HCT116 (cell line): ENCODE measurements around the gene TMEM132D. TPM values are rescaled to one million over a fixed set of nuclear protein-coding genes. Genes with fewer than 3 reads are reported as not detected.

Experiments used
- ATAC-seq: fragments of 200-7000 bp; cut with Tn5 transposase; 2 replicates; pipeline ENCODE4 v1.9.1; 2020; ENCODE audit warnings: mild to moderate bottlenecking, moderate library complexity
- BruUV-seq: library from RNA; stranded (reverse); fragments of 400-500 nt; replicated peaks from 2 replicates; lab custom pipeline; 2021; lab: Mats Ljungman, UMichigan
- CTCF ChIA-PET: fragments of 300-600 bp; sonication (Branson Sonifier 250); formaldehyde crosslinking; loops from one replicate; lab custom pipeline; 2021; ENCODE audit warnings: antibody characterized with exemption; lab: Charles Lee
- POLR2A ChIA-PET: fragments of 300-600, 350-600 bp; sonication (Branson Sonifier 250); formaldehyde crosslinking; loops from one replicate; lab custom pipeline; 2021; ENCODE audit warnings: antibody characterized with exemption; lab: Charles Lee
- RAD21 ChIA-PET, 2 experiments: fragments of 300-600 bp; sonication (Branson Sonifier 250); formaldehyde crosslinking; loops; one replicate each; lab custom pipeline; 2023; ENCODE audit warnings: low total read pairs in 2 of 2; ENCODE audit not compliant: uncharacterized antibody in 2 of 2, unreplicated experiment in 2 of 2, low non-redundant PET in 1 of 2; lab: Charles Lee
- DNase-seq: peaks from one replicate; pipeline ENCODE4 v3.0.0-alpha.2; 2010; ENCODE audit warnings: low read depth, low spot score
- H2AFZ ChIP-seq: fragments of 200-600 bp; shearing (Covaris generic), sonication (generic); 2 replicates; pipeline ENCODE4 v1.6.1; 2017; ENCODE audit warnings: low read depth, mixed run types, mixed read lengths, antibody characterized with exemption, low read length; ENCODE audit not compliant: poor library complexity, severe bottlenecking
- H3K27ac ChIP-seq: 2 replicates; pipeline ENCODE4 v1.5.1; 2012; ENCODE audit warnings: low read depth, low read length
- H3K27me3 ChIP-seq: fragments of 200-600 bp; sonication (generic); 2 replicates; pipeline ENCODE4 v1.6.1; 2016; ENCODE audit warnings: mixed run types, low read length, mixed read lengths; ENCODE audit not compliant: insufficient read depth
- H3K36me3 ChIP-seq, 2 experiments: fragments of 200-500 bp in 1 of 2; fragments of 200-600 bp in 1 of 2; sonication (Bioruptor generic) in 1 of 2; sonication (generic) in 1 of 2; 2 replicates each; pipeline versions ENCODE4 v1.5.1 to v1.6.1; 2014 to 2016; ENCODE audit warnings: low read length in 2 of 2, inconsistent platforms in 1 of 2, mixed read lengths in 1 of 2, mixed run types in 1 of 2; ENCODE audit not compliant: insufficient read depth in 2 of 2, control insufficient read depth in 1 of 2
- H3K4me1 ChIP-seq, 2 experiments: fragments of 200-600 bp in 1 of 2; sonication (generic) in 1 of 2; 2 replicates each; pipeline versions ENCODE4 v1.5.1 to v1.6.1; 2012 to 2017; ENCODE audit warnings: low read length in 2 of 2, inconsistent platforms in 1 of 2, mild to moderate bottlenecking in 1 of 2, mixed read lengths in 1 of 2, mixed run types in 1 of 2, moderate library complexity in 1 of 2; ENCODE audit not compliant: insufficient read depth in 2 of 2, control insufficient read depth in 1 of 2
- H3K4me2 ChIP-seq: fragments of 200-600 bp; sonication (generic); 2 replicates; pipeline ENCODE4 v1.6.1; 2017; ENCODE audit warnings: mixed run types, low read length, mixed read lengths
- H3K4me3 ChIP-seq, 2 experiments: fragments of 200-600 bp in 1 of 2; sonication (generic) in 1 of 2; replicated peaks in 1 of 2; 2 replicates each; pipeline ENCODE4 v1.5.1; 2011 to 2016; ENCODE audit warnings: low read length in 2 of 2, control low read depth in 1 of 2, low read depth in 1 of 2, mild to moderate bottlenecking in 1 of 2, mixed read lengths in 1 of 2, mixed run types in 1 of 2
- H3K79me2 ChIP-seq: fragments of 200-600 bp; sonication (generic); 2 replicates; pipeline ENCODE4 v1.6.1; 2017; ENCODE audit warnings: mild to moderate bottlenecking, mixed run types, low read length, moderate library complexity, mixed read lengths; ENCODE audit not compliant: insufficient read depth
- H3K9ac ChIP-seq: fragments of 200-600 bp; sonication (generic); 2 replicates; pipeline ENCODE4 v1.6.1; 2016; ENCODE audit warnings: low read length, mixed read lengths
- H3K9me2 ChIP-seq: fragments of 200-600 bp; sonication (generic), shearing (Covaris generic); 2 replicates; pipeline ENCODE4 v1.6.1; 2017; ENCODE audit warnings: mixed run types, mild to moderate bottlenecking, moderate library complexity; ENCODE audit not compliant: insufficient read depth
- H3K9me3 ChIP-seq, 2 experiments: fragments of 200-500 bp in 1 of 2; fragments of 200-600 bp in 1 of 2; sonication (Bioruptor generic) in 1 of 2; sonication (generic) in 1 of 2; 2 replicates each; pipeline ENCODE4 v1.6.1; 2014 to 2017; ENCODE audit warnings: low read length in 2 of 2, mixed read lengths in 2 of 2, inconsistent platforms in 1 of 2, low read depth in 1 of 2, mild to moderate bottlenecking in 1 of 2, mixed run types in 1 of 2, moderate library complexity in 1 of 2; ENCODE audit not compliant: control insufficient read depth in 1 of 2, insufficient read depth in 1 of 2
- H4K20me1 ChIP-seq: fragments of 200-600 bp; sonication (generic), shearing (Covaris generic); 2 replicates; pipeline ENCODE4 v1.6.1; 2017; ENCODE audit warnings: mixed run types, mild to moderate bottlenecking, moderate library complexity; ENCODE audit not compliant: insufficient read depth
- CBX3 ChIP-seq: IDR thresholded peaks from 2 replicates; pipeline ENCODE4 v1.6.1; 2012; ENCODE audit warnings: low read depth
- ELF1 ChIP-seq: IDR thresholded peaks from 2 replicates; pipeline ENCODE4 v1.6.1; 2012; ENCODE audit warnings: low read depth, borderline replicate concordance
- EZH2phosphoT487 ChIP-seq: fragments of 200-600 bp; IDR thresholded peaks from 2 replicates; pipeline ENCODE4 v1.6.1; 2018; ENCODE audit warnings: antibody characterized with exemption, borderline replicate concordance
- POLR2AphosphoS5 ChIP-seq: IDR thresholded peaks from 2 replicates; pipeline ENCODE4 v1.6.1; 2011; ENCODE audit warnings: mild to moderate bottlenecking, low read depth, low read length, moderate library complexity
- SP1 ChIP-seq: IDR thresholded peaks from 2 replicates; pipeline ENCODE4 v1.6.1; 2012; ENCODE audit warnings: low read depth
- SRF ChIP-seq: IDR thresholded peaks from 2 replicates; pipeline ENCODE4 v1.6.1; 2012; ENCODE audit warnings: low read depth
- TCF7L2 ChIP-seq: IDR thresholded peaks from 2 replicates; pipeline ENCODE4 v1.7.0; 2011; ENCODE audit warnings: borderline replicate concordance, inconsistent platforms; ENCODE audit not compliant: insufficient read depth, insufficient read length; ENCODE audit errors: extremely low read depth
- YY1 ChIP-seq: IDR thresholded peaks from 2 replicates; pipeline ENCODE4 v1.6.1; 2011; ENCODE audit warnings: low read length, low read depth, moderate library complexity, mild to moderate bottlenecking; ENCODE audit not compliant: insufficient replicate concordance; ENCODE audit errors: extremely low read depth
- ZFX ChIP-seq: fragments of 450-650 bp; IDR thresholded peaks from 2 replicates; pipeline ENCODE4 v1.6.1; 2017
- intact Hi-C: fragments of 100-400 bp; cut with micrococcal nuclease; formaldehyde crosslinking; loops from 2 replicates; pipeline ENCODE4 v1.10.0; 2022
- total RNA-seq: library from RNA; stranded (reverse); gene quantifications from one replicate; pipeline ENCODE4 v1.2.1, GENCODE V29; 2021; ENCODE audit not compliant: unreplicated experiment
- TF ChIP-seq, protein P1 (sequence below): IDR thresholded peaks from 2 replicates; pipeline ENCODE4 v1.6.1; 2011; ENCODE audit warnings: mild to moderate bottlenecking, low read length, moderate library complexity; ENCODE audit not compliant: insufficient replicate concordance; ENCODE audit errors: extremely low read depth
- TF ChIP-seq, protein P2 (sequence below): IDR thresholded peaks from 2 replicates; pipeline ENCODE4 v1.6.1; 2012; ENCODE audit warnings: low read depth
- TF ChIP-seq, protein P3 (sequence below): IDR thresholded peaks from 2 replicates; pipeline ENCODE4 v1.6.1; 2012

TMEM132D gene
- total RNA-seq, 1 experiment from 2014 or later = not detected

DNA sequence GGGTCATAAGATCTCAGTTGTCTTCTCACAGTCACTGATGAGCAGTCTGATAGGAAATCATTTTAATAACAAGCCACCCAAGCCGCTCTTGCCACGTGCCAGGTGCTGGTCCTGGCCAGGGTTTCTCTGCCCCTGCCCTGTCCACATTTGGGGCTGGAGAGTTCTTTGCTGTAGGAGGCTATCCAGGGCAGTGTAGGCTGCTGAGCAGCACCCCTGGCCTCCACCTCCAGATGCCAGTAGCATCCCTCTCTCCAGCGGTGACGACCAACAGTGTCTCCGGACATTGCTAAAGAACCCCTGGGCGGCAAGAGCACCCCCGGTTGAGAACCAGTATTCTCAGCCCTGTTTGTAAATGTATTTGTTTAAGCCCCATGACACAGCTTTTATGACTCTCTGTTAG lies 806.9 kb downstream of the TMEM132D start:
- no peaks in the 10 kb centered on the region for H3K79me2 ChIP-seq
- no peak overlapping the region for H3K9ac ChIP-seq
- peaks cover 4 to 10% of the 10 kb centered on the region in 2 experiments; a peak in 2 of 4 replicates for H3K9me3 ChIP-seq
- DNase-seq (no peak), ATAC-seq (no peak)
- H3K4me3 ChIP-seq = no peak overlapping the region
- H3K36me3 ChIP-seq = no peaks in the 10 kb centered on the region
- BruUV-seq = no TSS peak
- H2AFZ ChIP-seq = no peak overlapping the region
- H3K4me2 ChIP-seq = no peak overlapping the region
- intact Hi-C loops = no loop called here
- no peak overlapping the region for H3K27ac ChIP-seq
- POLR2A ChIA-PET = no interaction called here
- H4K20me1 ChIP-seq = no peaks in the 10 kb centered on the region
- no peaks in the 10 kb centered on the region for H3K9me2 ChIP-seq
- no peaks in the 10 kb centered on the region for H3K4me1 ChIP-seq
- RAD21 ChIA-PET = no interaction called here
- TF ChIP-seq, protein P1, sequence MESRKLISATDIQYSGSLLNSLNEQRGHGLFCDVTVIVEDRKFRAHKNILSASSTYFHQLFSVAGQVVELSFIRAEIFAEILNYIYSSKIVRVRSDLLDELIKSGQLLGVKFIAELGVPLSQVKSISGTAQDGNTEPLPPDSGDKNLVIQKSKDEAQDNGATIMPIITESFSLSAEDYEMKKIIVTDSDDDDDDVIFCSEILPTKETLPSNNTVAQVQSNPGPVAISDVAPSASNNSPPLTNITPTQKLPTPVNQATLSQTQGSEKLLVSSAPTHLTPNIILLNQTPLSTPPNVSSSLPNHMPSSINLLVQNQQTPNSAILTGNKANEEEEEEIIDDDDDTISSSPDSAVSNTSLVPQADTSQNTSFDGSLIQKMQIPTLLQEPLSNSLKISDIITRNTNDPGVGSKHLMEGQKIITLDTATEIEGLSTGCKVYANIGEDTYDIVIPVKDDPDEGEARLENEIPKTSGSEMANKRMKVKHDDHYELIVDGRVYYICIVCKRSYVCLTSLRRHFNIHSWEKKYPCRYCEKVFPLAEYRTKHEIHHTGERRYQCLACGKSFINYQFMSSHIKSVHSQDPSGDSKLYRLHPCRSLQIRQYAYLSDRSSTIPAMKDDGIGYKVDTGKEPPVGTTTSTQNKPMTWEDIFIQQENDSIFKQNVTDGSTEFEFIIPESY = no peak
- TF ChIP-seq, protein P2, sequence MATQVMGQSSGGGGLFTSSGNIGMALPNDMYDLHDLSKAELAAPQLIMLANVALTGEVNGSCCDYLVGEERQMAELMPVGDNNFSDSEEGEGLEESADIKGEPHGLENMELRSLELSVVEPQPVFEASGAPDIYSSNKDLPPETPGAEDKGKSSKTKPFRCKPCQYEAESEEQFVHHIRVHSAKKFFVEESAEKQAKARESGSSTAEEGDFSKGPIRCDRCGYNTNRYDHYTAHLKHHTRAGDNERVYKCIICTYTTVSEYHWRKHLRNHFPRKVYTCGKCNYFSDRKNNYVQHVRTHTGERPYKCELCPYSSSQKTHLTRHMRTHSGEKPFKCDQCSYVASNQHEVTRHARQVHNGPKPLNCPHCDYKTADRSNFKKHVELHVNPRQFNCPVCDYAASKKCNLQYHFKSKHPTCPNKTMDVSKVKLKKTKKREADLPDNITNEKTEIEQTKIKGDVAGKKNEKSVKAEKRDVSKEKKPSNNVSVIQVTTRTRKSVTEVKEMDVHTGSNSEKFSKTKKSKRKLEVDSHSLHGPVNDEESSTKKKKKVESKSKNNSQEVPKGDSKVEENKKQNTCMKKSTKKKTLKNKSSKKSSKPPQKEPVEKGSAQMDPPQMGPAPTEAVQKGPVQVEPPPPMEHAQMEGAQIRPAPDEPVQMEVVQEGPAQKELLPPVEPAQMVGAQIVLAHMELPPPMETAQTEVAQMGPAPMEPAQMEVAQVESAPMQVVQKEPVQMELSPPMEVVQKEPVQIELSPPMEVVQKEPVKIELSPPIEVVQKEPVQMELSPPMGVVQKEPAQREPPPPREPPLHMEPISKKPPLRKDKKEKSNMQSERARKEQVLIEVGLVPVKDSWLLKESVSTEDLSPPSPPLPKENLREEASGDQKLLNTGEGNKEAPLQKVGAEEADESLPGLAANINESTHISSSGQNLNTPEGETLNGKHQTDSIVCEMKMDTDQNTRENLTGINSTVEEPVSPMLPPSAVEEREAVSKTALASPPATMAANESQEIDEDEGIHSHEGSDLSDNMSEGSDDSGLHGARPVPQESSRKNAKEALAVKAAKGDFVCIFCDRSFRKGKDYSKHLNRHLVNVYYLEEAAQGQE = no peak
- TF ChIP-seq CBX3 (no peak), YY1 (no peak), SP1 (no peak), ZFX (no peak), SRF (no peak), ELF1 (no peak), POLR2AphosphoS5 (no peak), TCF7L2 (no peak), EZH2phosphoT487 (no peak)
- TF ChIP-seq, protein P3, sequence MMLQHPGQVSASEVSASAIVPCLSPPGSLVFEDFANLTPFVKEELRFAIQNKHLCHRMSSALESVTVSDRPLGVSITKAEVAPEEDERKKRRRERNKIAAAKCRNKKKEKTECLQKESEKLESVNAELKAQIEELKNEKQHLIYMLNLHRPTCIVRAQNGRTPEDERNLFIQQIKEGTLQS = no peak
- TF ChIP-seq, all 23 proteins: peak for 0
- H3K27me3 ChIP-seq = no peaks in the 10 kb centered on the region
- CTCF ChIA-PET = no interaction called here
